ENCODE measurements around the gene NRG2. TPM values are rescaled to one million over a fixed set of nuclear protein-coding genes. Genes with fewer than 3 reads are reported as not detected.

NRG2 gene
- total and polyA plus RNA-seq, 2 experiments from 2014 or later = 0.37 to 1.3 TPM

- Mint-ChIP-seq H3K36me3 (ENCODE audit: low read depth) (no peaks in the 10 kb centered on the region), H3K27me3 (ENCODE audit: insufficient read depth, low read depth, poor library complexity) (peaks cover 42% of the 10 kb centered on the region), H3K27ac (no peak overlapping the region), H3K4me1 (peaks cover under 1% of the 10 kb centered on the region; the same call in 1 of the 3 replicates), H3K9me3 (no peaks in the 10 kb centered on the region), H3K4me3 (no peak overlapping the region)
- Histone ChIP-seq H3K27me3 (ENCODE audit: insufficient read depth) (peaks cover 46% of the 10 kb centered on the region), H3K4me3 (no peak overlapping the region), H2AFZ (no peak overlapping the region), H3K4me2 (no peak overlapping the region), H3K9me2 (ENCODE audit: insufficient read depth) (no peaks in the 10 kb centered on the region), H3K79me2 (replicated peaks; ENCODE audit: insufficient read depth) (no peaks in the 10 kb centered on the region), H3K4me1 (ENCODE audit: insufficient read depth) (peaks cover 1% of the 10 kb centered on the region), H4K20me1 (replicated peaks; ENCODE audit: insufficient read depth) (peaks cover 7% of the 10 kb centered on the region), H3K27ac (ENCODE audit: low read depth) (no peak overlapping the region), H3F3A (replicated peaks; ENCODE audit: low read depth) (0 out of 2 replicates have a peak, but pooled peaks cover under 1% of the 10 kb centered on the region), H3K36me3 (ENCODE audit: insufficient read depth) (no peaks in the 10 kb centered on the region)
- TF ChIP-seq EZH2phosphoT487 (IDR thresholded peaks at IDR 0.05; ENCODE audit: unreplicated experiment) (no peak), ETS1 (IDR thresholded peaks at IDR 0.05) (no peak), ZNF114 (CRISPR knock-in tag; IDR thresholded peaks at IDR 0.05) (no peak), POLR2AphosphoS5 (IDR thresholded peaks at IDR 0.05; ENCODE audit: low read depth) (no peak), ZNF462 (CRISPR knock-in tag; IDR thresholded peaks at IDR 0.05) (no peak), CREB1 (CRISPR knock-in tag; IDR thresholded peaks at IDR 0.05; ENCODE audit: low read depth) (no peak), NANOG (IDR thresholded peaks at IDR 0.05; ENCODE audit: borderline replicate concordance) (no peak), REST (IDR thresholded peaks at IDR 0.05; ENCODE audit: unreplicated experiment) (no peak), CTCF (conservative IDR thresholded peaks at IDR 0.05; ENCODE audit: low read depth in 2 of 2) (no peak), JUNB (IDR thresholded peaks at IDR 0.05; ENCODE audit: unreplicated experiment) (no peak), EZH2 (IDR thresholded peaks at IDR 0.05; ENCODE audit: low read depth, unreplicated experiment) (no peak), STAT1 (IDR thresholded peaks at IDR 0.05; ENCODE audit: unreplicated experiment) (no peak)
- ATAC-seq (no peak), DNase-seq (ENCODE audit: low spot score) (no peak)
Observed at GRCh38 chr5:139897982-139898381, 145.1 kb downstream of the NRG2 start.

Measured in GM23338 (cell line).